ENCODE data around the gene CRHR2. TPM values are rescaled to one million over a fixed set of nuclear protein-coding genes. Genes with fewer than 3 reads are reported as not detected.

Gene CRHR2
- total and polyA plus RNA-seq, 8 donors = not detected

- 67 to 100% (median 87%) methylated on average over 1 of the region's 1 CpG for WGBS, 5 donors
- peaks cover 0 to 27% (median 7%) of the 10 kb centered on the region in 3 donors for H3K27me3 ChIP-seq
- intact Hi-C loops (cut with DNase I; ENCODE audit: low total_unique reads) = no loop called here
- H3K36me3 ChIP-seq = no peaks in the 10 kb centered on the region
- H3K27ac ChIP-seq = no peak overlapping the region
- no peak for DNase-seq
- no peaks in the 10 kb centered on the region for H3K9me3 ChIP-seq
- peaks cover 0 to 1% (median 0%) of the 10 kb centered on the region in 4 donors for H3K4me1 ChIP-seq
- H3K4me3 ChIP-seq = no peak overlapping the region
- TF ChIP-seq POLR2AphosphoS5 (IDR thresholded peaks at IDR 0.05) (no peak), POLR2A (IDR thresholded peaks at IDR 0.05) (no peak), CTCF (IDR thresholded peaks at IDR 0.05) (no peak), EP300 (IDR thresholded peaks at IDR 0.05) (no peak)
Observed at GRCh38 chr7:30702200-30702599, 19.9 kb upstream of the CRHR2 start.

- no peak for DNase-seq
- 62 to 90% (median 66%) methylated on average over 3 of the region's 3 CpGs for WGBS, 5 donors
- Histone ChIP-seq H3K36me3 (no peaks in the 10 kb centered on the region), H3K9me3 (no peaks in the 10 kb centered on the region), H3K4me1 (no peaks in the 10 kb centered on the region), H3K27me3 (peaks cover 0 to 27% (median 7%) of the 10 kb centered on the region in 3 donors), H3K4me3 (no peak overlapping the region), H3K27ac (no peak overlapping the region)
- TF ChIP-seq EP300 (IDR thresholded peaks at IDR 0.05) (no peak), POLR2AphosphoS5 (IDR thresholded peaks at IDR 0.05) (no peak), CTCF (IDR thresholded peaks at IDR 0.05) (no peak)
- intact Hi-C loops (cut with DNase I; ENCODE audit: low total_unique reads) = no loop called here
Observed at GRCh38 chr7:30700941-30701340, 18.7 kb upstream of the CRHR2 start.

GRCh38 chr7:30699706-30700495 lies 17.6 kb upstream of the CRHR2 start:
- Histone ChIP-seq H3K9me3 (no peaks in the 10 kb centered on the region), H3K4me1 (no peaks in the 10 kb centered on the region), H3K4me3 (no peak overlapping the region), H3K27ac (no peak overlapping the region), H3K36me3 (no peaks in the 10 kb centered on the region), H3K27me3 (peaks cover 0 to 27% (median 7%) of the 10 kb centered on the region in 3 donors)
- WGBS, 5 donors = 55 to 72% (median 62%) methylated on average over 12 to 17 of the region's 17 CpGs
- intact Hi-C loops (cut with DNase I; ENCODE audit: low total_unique reads) = no loop called here
- TF ChIP-seq POLR2AphosphoS5 (IDR thresholded peaks at IDR 0.05) (no peak), EP300 (IDR thresholded peaks at IDR 0.05) (no peak), POLR2A (IDR thresholded peaks at IDR 0.05) (no peak), CTCF (IDR thresholded peaks at IDR 0.05) (no peak)
- DNase-seq = no peak

GRCh38 chr7:30698481-30698880 lies 16.2 kb upstream of the CRHR2 start:
- Histone ChIP-seq H3K36me3 (no peaks in the 10 kb centered on the region), H3K27me3 (peaks cover 0 to 27% (median 7%) of the 10 kb centered on the region in 3 donors), H3K9me3 (no peaks in the 10 kb centered on the region), H3K4me3 (no peak overlapping the region), H3K4me1 (peaks cover 0 to 9% (median 4%) of the 10 kb centered on the region in 4 donors), H3K27ac (no peak overlapping the region)
- DNase-seq = no peak
- 77 to 93% (median 93%) methylated on average over 4 of the region's 4 CpGs for WGBS, 5 donors
- intact Hi-C loops (cut with DNase I; ENCODE audit: low total_unique reads) = no loop called here
- no peak for TF ChIP-seq POLR2AphosphoS5 (IDR thresholded peaks at IDR 0.05)
- TF ChIP-seq CTCF (IDR thresholded peaks at IDR 0.05) = no peak
- no peak for TF ChIP-seq EP300 (IDR thresholded peaks at IDR 0.05)
- TF ChIP-seq POLR2A (IDR thresholded peaks at IDR 0.05) = no peak
